OCI-LY3 (cell line): ENCODE results near the gene MAMDC4.

Source experiments
- H2AFZ ChIP-seq: fragments of 200-600, 300-600 bp; shearing (Covaris generic); 2 replicates; pipeline ENCODE4 v1.6.0; 2014; ENCODE audit warnings: antibody characterized with exemption, low read depth, low read length
- H3K27ac ChIP-seq: fragments of 200-600, 300-600 bp; sonication (generic); 2 replicates; pipeline ENCODE4 v1.5.1; 2014; ENCODE audit warnings: mild to moderate bottlenecking, low read length, moderate library complexity, mixed read lengths
- H3K27me3 ChIP-seq: fragments of 200-600, 300-600 bp; sonication (generic); 2 replicates; pipeline ENCODE4 v1.6.1; 2014; ENCODE audit warnings: low read depth, low read length, mixed read lengths
- H3K36me3 ChIP-seq: fragments of 200-600, 300-600 bp; sonication (generic); replicated peaks from 2 replicates; pipeline ENCODE3; 2014; ENCODE audit warnings: low read depth, low read length, mixed read lengths
- H3K4me1 ChIP-seq: fragments of 300-600, 200-600 bp; sonication (generic); 2 replicates; pipeline ENCODE4 v1.6.1; 2014; ENCODE audit warnings: low read length, mixed read lengths
- H3K4me2 ChIP-seq: fragments of 200-600, 300-600 bp; sonication (generic); 2 replicates; pipeline ENCODE4 v1.6.1; 2014; ENCODE audit warnings: low read length, mixed read lengths
- H3K4me3 ChIP-seq: fragments of 300-600, 200-600 bp; sonication (generic); 2 replicates; pipeline ENCODE4 v1.5.1; 2014; ENCODE audit warnings: antibody characterized with exemption, mild to moderate bottlenecking, low read length, moderate library complexity
- H3K79me2 ChIP-seq: fragments of 300-600, 200-600 bp; shearing (Covaris generic); 2 replicates; pipeline ENCODE4 v1.6.1; 2014; ENCODE audit warnings: mild to moderate bottlenecking, low read length, mixed read lengths
- H3K9ac ChIP-seq: fragments of 300-600, 200-600 bp; shearing (Covaris generic); 2 replicates; pipeline ENCODE4 v1.6.0; 2014; ENCODE audit warnings: mild to moderate bottlenecking, low read length, moderate library complexity
- H3K9me3 ChIP-seq: fragments of 200-600, 300-600 bp; shearing (Covaris generic); 2 replicates; pipeline ENCODE4 v1.6.1; 2014; ENCODE audit warnings: low read length, mixed read lengths; ENCODE audit not compliant: insufficient read depth
- H4K20me1 ChIP-seq: fragments of 200-600, 300-600 bp; sonication (generic); 2 replicates; pipeline ENCODE4 v1.6.1; 2016; ENCODE audit warnings: low read length, mixed read lengths; ENCODE audit not compliant: insufficient read depth
- EZH2phosphoT487 ChIP-seq: fragments of 200-600 bp; shearing (Covaris generic); IDR thresholded peaks from 2 replicates; pipeline ENCODE4 v1.6.1; 2018; ENCODE audit warnings: antibody characterized with exemption, mixed run types, low read depth
- TF ChIP-seq, protein P1 (sequence below): fragments of 200-600, 300-600 bp; sonication (generic); IDR thresholded peaks from 2 replicates; pipeline ENCODE4 v1.5.1; 2014; ENCODE audit warnings: antibody characterized with exemption, low read length, low read depth

Gene MAMDC4

DNA sequence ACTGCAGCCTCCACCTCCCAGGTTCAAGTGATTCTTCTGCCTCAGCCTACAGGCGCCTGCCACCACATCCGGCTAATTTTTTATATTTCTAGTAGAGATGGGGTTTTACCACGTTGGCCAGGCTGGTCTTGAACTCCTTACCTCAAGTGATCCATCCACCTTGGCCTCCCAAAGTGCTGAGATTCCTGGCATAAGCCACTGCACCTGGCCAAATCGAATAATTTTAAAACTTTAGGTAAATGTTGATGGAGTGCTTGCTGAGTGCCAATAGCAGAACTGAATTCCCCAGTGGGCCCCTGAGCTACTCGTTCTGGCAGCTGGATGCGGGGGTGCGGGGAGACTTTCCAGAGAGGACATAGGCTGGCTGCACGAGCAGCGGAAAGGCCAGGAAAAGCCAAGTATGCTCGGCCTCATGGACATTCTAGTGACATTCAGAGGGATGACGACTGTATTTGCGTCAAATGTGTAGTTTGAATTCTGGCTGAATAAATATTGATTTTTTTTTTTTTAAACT, 51.0 kb downstream of the MAMDC4 start:
- Histone ChIP-seq H3K36me3 (peaks cover 51% of the 10 kb centered on the region), H3K4me2 (no peak overlapping the region; the same call in 1 of the 2 replicates), H3K27ac (peak overlapping the region; percentile 92), H4K20me1 (peaks cover 8% of the 10 kb centered on the region), H3K79me2 (peaks cover 17% of the 10 kb centered on the region), H3K9ac (no peak overlapping the region), H3K9me3 (no peaks in the 10 kb centered on the region), H2AFZ (no peak overlapping the region), H3K27me3 (no peaks in the 10 kb centered on the region), H3K4me1 (peaks cover 39% of the 10 kb centered on the region), H3K4me3 (no peak overlapping the region)
- TF ChIP-seq, protein P1, sequence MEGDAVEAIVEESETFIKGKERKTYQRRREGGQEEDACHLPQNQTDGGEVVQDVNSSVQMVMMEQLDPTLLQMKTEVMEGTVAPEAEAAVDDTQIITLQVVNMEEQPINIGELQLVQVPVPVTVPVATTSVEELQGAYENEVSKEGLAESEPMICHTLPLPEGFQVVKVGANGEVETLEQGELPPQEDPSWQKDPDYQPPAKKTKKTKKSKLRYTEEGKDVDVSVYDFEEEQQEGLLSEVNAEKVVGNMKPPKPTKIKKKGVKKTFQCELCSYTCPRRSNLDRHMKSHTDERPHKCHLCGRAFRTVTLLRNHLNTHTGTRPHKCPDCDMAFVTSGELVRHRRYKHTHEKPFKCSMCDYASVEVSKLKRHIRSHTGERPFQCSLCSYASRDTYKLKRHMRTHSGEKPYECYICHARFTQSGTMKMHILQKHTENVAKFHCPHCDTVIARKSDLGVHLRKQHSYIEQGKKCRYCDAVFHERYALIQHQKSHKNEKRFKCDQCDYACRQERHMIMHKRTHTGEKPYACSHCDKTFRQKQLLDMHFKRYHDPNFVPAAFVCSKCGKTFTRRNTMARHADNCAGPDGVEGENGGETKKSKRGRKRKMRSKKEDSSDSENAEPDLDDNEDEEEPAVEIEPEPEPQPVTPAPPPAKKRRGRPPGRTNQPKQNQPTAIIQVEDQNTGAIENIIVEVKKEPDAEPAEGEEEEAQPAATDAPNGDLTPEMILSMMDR, result no peak
- no peak for TF ChIP-seq EZH2phosphoT487

DNA sequence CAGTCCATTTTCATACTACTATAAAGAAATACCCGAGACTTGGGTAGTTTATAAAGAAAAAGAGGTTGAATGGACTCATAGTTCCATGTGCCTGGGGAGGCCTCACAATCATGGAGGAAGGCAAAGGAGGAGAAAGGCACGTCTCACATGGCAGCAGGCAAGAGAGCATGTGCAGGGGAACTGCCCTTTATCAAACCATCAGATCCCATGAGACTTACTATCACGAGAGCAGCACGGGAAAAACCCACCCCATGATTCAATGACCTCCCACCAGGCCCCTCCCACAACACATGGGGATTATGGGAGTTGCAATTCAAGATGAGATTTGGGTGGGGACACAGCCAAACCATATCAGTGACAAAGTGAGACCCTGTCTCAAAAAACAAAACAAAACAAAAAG, 54.1 kb downstream of the MAMDC4 start:
- Histone ChIP-seq H4K20me1 (no peaks in the 10 kb centered on the region), H3K79me2 (peaks cover 11% of the 10 kb centered on the region), H2AFZ (no peak overlapping the region), H3K4me1 (peaks cover 21% of the 10 kb centered on the region), H3K4me3 (no peak overlapping the region), H3K9ac (no peak overlapping the region), H3K36me3 (peaks cover 52% of the 10 kb centered on the region), H3K27ac (no peak overlapping the region), H3K27me3 (no peaks in the 10 kb centered on the region), H3K4me2 (no peak overlapping the region), H3K9me3 (no peaks in the 10 kb centered on the region)
- no peak for TF ChIP-seq EZH2phosphoT487
- TF ChIP-seq, protein P1, result no peak

DNA sequence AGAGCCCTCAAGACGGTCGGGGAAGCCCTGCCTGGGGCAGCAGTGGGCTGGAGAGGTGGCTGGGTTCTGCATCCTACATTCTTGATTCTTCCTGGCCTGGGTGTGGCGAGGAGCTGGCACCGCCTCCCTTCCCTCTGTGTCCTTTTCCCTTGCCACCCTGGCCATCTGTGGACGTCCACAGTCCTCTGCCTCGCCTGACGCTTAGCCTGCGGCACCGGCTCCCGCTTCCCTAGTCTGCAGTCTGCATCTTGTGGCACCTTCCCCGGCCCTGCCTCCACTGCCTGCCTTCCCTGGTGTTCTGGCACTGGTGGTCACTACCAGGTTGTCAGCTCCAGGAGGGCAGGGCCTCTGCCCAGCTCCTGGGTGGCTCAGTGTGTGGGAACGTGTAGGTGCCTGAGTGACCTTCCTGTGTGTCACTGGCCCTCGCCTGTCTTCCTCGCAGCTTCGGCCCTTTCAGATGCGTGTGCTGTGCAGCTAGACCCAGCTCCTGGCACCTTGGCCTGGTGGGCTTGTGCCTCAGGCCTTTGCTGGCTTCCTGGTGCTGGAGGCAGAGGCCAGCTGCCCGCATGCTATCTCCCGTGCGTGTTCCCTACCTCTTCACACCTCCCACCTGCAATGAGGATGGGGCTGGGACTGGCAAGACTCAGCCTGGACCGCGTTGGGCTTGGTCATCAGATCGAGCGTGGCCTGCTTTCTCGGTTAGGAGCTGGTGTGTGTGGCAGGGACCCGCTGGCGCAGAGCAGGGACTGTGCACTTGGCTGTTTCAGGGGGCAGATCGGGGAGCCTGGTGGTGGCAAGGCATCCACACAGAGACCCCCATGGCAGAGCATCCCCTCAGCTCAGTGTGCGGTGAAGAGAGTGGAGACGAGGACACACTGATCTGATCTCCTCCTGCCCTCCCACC, 55.1 kb downstream of the MAMDC4 start:
- H2AFZ ChIP-seq, result no peak overlapping the region
- no peaks in the 10 kb centered on the region for H4K20me1 ChIP-seq
- peaks cover 11% of the 10 kb centered on the region for H3K4me1 ChIP-seq
- no peaks in the 10 kb centered on the region for H3K27me3 ChIP-seq
- no peak overlapping the region for H3K4me3 ChIP-seq
- H3K9me3 ChIP-seq, result no peaks in the 10 kb centered on the region
- no peak overlapping the region for H3K4me2 ChIP-seq
- H3K79me2 ChIP-seq, result peaks cover 11% of the 10 kb centered on the region
- TF ChIP-seq, protein P1, result no peak
- TF ChIP-seq EZH2phosphoT487, result no peak
- H3K9ac ChIP-seq, result no peak overlapping the region
- H3K36me3 ChIP-seq, result peaks cover 50% of the 10 kb centered on the region
- H3K27ac ChIP-seq, result no peak overlapping the region
